GM19463 (cell line): ENCODE results near the gene PCGF1.

Source experiments
- ATAC-seq: cut with Tn5 transposase; IDR thresholded peaks from one replicate; pipeline ENCODE4 v1.9.1; 2021; ENCODE audit warnings: mild to moderate bottlenecking, moderate library complexity; ENCODE audit not compliant: unreplicated experiment

Gene PCGF1

GRCh38 chr2:74515981-74516633, 8.6 kb upstream of the PCGF1 start:
- peak; percentile 76 for ATAC-seq

- peak; percentile 16 for ATAC-seq
Measured at GRCh38 chr2:74515271-74515980, 7.9 kb upstream of the PCGF1 start.

- no peak for ATAC-seq
Measured at GRCh38 chr2:74514368-74515270, 7.1 kb upstream of the PCGF1 start, which contains the start of gene TLX2. Gene TLX2, plus strand, starts transcription at chr2:74514450. Its CDS starts 357 bp downstream, at chr2:74514807.

GRCh38 chr2:74513605-74514367, 6.3 kb upstream of the PCGF1 start:
- ATAC-seq, result no peak

- ATAC-seq, result no peak
Measured at GRCh38 chr2:74512744-74513604, 5.5 kb upstream of the PCGF1 start.

- no peak for ATAC-seq
Measured at GRCh38 chr2:74511104-74511989, 3.9 kb upstream of the PCGF1 start.

- ATAC-seq, result no peak
Measured at GRCh38 chr2:74510272-74510671, 2.8 kb upstream of the PCGF1 start.

GRCh38 chr2:74507926-74508520, 528 bp upstream of the PCGF1 start:
- ATAC-seq, result peak; percentile 1

GRCh38 chr2:74505448-74506246, 1.8 kb downstream of the PCGF1 start:
- no peak for ATAC-seq

GRCh38 chr2:74504591-74504990, 2.9 kb downstream of the PCGF1 start:
- no peak for ATAC-seq

GRCh38 chr2:74503506-74504475, 3.7 kb downstream of the PCGF1 start:
- ATAC-seq, result no peak

- peak; percentile 48 for ATAC-seq
Measured at GRCh38 chr2:74502720-74503505, 4.6 kb downstream of the PCGF1 start.

GRCh38 chr2:74502147-74502719, 5.3 kb downstream of the PCGF1 start:
- ATAC-seq, result no peak

- ATAC-seq, result no peak
Measured at GRCh38 chr2:74501335-74502071, 6.0 kb downstream of the PCGF1 start.

- ATAC-seq, result no peak
Measured at GRCh38 chr2:74500578-74500946, 6.9 kb downstream of the PCGF1 start.
